Thyroid gland (tissue), 4 donors: ENCODE results near the gene LUZP2.

ENCODE experiments used
- CTCF ChIP-seq, 6 experiments: fragments of 200-600 bp in 3 of 6; fragments of 450-650 bp in 3 of 6; sonication (generic) in 3 of 6; IDR thresholded peaks; one replicate each; pipeline ENCODE4 v1.5.1; 2016 to 2019; ENCODE audit warnings: antibody characterized with exemption in 6 of 6, mild to moderate bottlenecking in 2 of 6, inconsistent platforms in 1 of 6, moderate library complexity in 1 of 6
- POLR2A ChIP-seq, 2 donors: fragments of 450-650 bp; IDR thresholded peaks; one replicate each; pipeline ENCODE4 v1.6.1; 2017; ENCODE audit warnings: antibody characterized with exemption in 2 of 2, mild to moderate bottlenecking in 2 of 2, moderate library complexity in 1 of 2

- TF ChIP-seq CTCF (IDR thresholded peaks at IDR 0.05) (no peak), POLR2A (IDR thresholded peaks at IDR 0.05) (no peak)
Measured at GRCh38 chr11:24842308-24842707, 345.5 kb downstream of the LUZP2 start.
